Skeletal muscle satellite cell (primary cell): ENCODE measurements around the gene MFN2.
A peak's percentile ranks its signal among the peaks of the same experiment; 100 is the strongest.
"Not testable (repeated sequence)": the region's sequence is repeated elsewhere in the genome, so short reads cannot be mapped to it uniquely, and the experiment has no call there.

Experiments
- H3K27me3 ChIP-seq: 2 replicates; pipeline ENCODE4 v1.7.0; 2013; ENCODE audit warnings: low read length; ENCODE audit not compliant: control insufficient read depth, insufficient read depth
- H3K36me3 ChIP-seq: 2 replicates; pipeline ENCODE4 v1.7.0; 2013; ENCODE audit warnings: mild to moderate bottlenecking, control low read depth, low read length; ENCODE audit not compliant: insufficient read depth
- H3K4me1 ChIP-seq: 2 replicates; pipeline ENCODE4 v1.7.0; 2013; ENCODE audit warnings: low read length; ENCODE audit not compliant: control insufficient read depth, insufficient read depth
- H3K4me2 ChIP-seq: 2 replicates; pipeline ENCODE4 v1.7.0; 2013; ENCODE audit warnings: mild to moderate bottlenecking, low read length
- H3K4me3 ChIP-seq: 2 replicates; pipeline ENCODE4 v1.7.0; 2013; ENCODE audit warnings: low read length
- H3K9ac ChIP-seq: 2 replicates; pipeline ENCODE4 v1.7.0; 2013; ENCODE audit warnings: mild to moderate bottlenecking, low read depth, low read length, moderate library complexity
- H3K9me3 ChIP-seq: replicated peaks from 2 replicates; pipeline ENCODE4 v1.7.0; 2013; ENCODE audit warnings: mild to moderate bottlenecking, control low read depth, low read length

Gene MFN2

DNA sequence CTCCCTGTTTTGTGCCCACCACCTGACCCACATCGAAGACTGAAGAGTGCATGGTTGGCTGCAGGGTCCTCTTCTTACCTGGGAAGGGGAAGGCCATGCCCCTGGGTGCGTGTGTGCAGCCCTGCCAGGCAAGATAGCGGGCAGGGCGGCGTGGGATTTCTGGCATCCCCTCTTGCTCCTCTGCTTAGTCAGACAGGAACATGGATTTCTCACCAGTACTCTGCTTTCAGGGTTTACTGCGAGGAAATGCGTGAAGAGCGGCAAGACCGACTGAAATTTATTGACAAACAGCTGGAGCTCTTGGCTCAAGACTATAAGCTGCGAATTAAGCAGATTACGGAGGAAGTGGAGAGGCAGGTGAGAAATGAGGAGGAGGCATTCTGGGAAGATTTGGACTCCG is 23.5 kb downstream of the MFN2 start:
- H3K36me3 ChIP-seq: peaks cover 76% of the 10 kb centered on the region
- H3K27me3 ChIP-seq: no peaks in the 10 kb centered on the region
- no peak overlapping the region for H3K4me2 ChIP-seq

DNA sequence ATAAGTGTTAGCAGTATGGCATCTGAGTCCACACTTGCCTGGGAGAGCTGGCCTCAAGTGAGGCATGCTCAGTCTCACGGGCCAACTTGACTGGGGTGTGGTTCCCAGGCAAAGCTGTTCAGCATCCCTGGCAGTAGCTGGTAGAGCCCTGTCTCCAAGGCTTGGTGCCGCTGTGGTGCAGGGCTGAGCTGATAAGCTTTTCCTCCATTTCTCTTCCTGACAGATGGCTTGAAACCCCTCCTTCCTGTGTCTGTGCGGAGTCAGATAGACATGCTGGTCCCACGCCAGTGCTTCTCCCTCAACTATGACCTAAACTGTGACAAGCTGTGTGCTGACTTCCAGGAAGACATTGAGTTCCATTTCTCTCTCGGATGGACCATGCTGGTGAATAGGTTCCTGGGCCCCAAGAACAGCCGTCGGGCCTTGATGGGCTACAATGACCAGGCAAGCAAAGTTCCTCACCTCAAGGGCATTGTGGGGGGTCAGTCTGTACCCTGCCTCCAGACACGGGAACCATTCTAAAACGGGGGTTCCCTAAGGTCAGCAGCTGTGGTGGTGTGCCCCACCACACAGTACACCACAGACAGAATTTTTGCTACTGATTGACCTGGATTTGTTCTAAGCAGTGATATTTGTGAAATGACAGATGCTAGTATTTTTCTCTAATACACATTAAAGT is 25.4 kb downstream of the MFN2 start:
- Histone ChIP-seq H3K36me3 (peaks cover 78% of the 10 kb centered on the region), H3K4me3 (no peak overlapping the region), H3K4me1 (peaks cover 6% of the 10 kb centered on the region), H3K4me2 (no peak overlapping the region), H3K9ac (no peak overlapping the region), H3K27me3 (no peaks in the 10 kb centered on the region), H3K9me3 (no peaks in the 10 kb centered on the region)

More for the DNA sequence above, 23.5 kb downstream of the MFN2 start:
- no peak overlapping the region for H3K9ac ChIP-seq
- H3K4me1 ChIP-seq: peaks cover 6% of the 10 kb centered on the region
- no peaks in the 10 kb centered on the region for H3K9me3 ChIP-seq
- no peak overlapping the region for H3K4me3 ChIP-seq

DNA sequence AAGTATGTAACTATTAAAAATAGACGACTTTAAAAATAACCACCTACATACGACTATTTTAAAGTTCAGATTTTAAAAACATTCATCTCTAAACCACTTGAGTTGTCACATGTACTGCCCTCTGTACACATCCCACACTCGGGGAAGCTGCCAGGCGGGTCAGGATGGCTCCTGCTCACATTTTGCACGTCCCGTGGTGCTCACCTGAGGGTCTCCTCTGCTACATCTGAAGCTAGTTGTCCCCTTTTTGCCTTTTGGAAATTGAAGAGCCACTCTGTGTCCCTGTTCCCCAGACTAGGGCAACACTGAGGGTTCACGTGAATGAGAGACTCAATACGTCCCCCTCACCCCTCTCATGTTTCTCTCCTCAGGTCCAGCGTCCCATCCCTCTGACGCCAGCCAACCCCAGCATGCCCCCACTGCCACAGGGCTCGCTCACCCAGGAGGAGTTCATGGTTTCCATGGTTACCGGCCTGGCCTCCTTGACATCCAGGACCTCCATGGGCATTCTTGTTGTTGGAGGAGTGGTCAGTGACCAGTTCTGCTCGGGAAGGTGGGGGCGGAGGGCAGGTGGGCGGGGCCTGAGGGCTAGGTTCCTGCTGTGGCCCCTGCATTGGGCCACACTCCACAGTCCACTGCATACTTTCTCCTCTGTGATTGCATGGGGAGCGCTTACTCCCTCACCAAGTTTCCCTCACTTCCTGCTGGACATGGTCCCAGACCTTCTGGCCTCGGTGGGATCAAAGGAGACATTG is 26.1 kb downstream of the MFN2 start:
- Histone ChIP-seq H3K9ac (no peak overlapping the region), H3K4me2 (no peak overlapping the region), H3K4me1 (peaks cover 6% of the 10 kb centered on the region), H3K36me3 (peaks cover 77% of the 10 kb centered on the region), H3K4me3 (no peak overlapping the region), H3K27me3 (no peaks in the 10 kb centered on the region), H3K9me3 (no peaks in the 10 kb centered on the region)

DNA sequence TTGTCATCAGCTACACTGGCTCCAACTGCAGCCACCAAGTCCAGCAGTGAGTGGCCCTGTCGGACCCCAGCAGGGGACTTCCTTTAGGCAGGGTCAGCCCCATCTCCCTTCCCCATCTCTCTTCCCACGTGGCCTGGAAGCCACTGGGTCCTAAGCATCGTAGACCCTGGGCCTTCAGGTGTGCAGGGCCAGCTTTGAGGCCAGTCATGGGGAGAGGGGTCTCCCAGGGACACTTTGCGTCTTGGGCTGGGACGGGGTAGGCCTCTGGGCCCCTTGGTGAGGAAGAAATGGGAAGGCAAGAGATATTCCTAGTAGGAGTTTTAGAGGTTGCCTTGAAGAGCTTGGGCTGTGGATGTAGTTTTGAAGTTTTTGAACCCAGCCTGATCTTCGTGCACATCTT is 27.0 kb downstream of the MFN2 start:
- Histone ChIP-seq H3K27me3 (no peaks in the 10 kb centered on the region), H3K4me2 (no peak overlapping the region), H3K4me1 (peaks cover under 1% of the 10 kb centered on the region), H3K9ac (no peak overlapping the region), H3K4me3 (no peak overlapping the region), H3K9me3 (no peaks in the 10 kb centered on the region), H3K36me3 (peaks cover 75% of the 10 kb centered on the region)

DNA sequence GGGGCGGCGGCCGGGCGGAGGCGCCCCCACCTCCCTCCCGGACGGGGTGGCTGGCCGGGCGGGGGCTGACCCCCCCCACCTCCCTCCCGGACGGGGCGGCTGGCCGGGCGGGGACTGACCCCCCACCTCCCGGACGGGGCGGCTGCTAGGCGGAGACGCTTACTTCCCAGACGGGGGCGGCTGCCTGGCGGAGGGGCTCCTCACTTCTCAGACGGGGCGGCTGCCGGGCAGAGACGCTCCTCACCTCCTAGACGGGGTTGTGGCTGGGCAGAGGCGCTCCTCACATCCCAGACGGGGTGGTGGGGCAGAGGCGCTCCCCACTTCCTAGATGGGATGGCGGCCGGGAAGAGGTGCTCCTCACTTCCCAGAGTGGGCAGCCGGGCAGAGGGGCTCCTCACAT is 28.1 kb downstream of the MFN2 start:
- H3K9me3 ChIP-seq, H3K9ac ChIP-seq, H3K4me2 ChIP-seq, H3K27me3 ChIP-seq, H3K4me3 ChIP-seq: not testable (repeated sequence)
- Histone ChIP-seq H3K36me3 (peaks cover 65% of the 10 kb centered on the region), H3K4me1 (peaks cover 11% of the 10 kb centered on the region)

DNA sequence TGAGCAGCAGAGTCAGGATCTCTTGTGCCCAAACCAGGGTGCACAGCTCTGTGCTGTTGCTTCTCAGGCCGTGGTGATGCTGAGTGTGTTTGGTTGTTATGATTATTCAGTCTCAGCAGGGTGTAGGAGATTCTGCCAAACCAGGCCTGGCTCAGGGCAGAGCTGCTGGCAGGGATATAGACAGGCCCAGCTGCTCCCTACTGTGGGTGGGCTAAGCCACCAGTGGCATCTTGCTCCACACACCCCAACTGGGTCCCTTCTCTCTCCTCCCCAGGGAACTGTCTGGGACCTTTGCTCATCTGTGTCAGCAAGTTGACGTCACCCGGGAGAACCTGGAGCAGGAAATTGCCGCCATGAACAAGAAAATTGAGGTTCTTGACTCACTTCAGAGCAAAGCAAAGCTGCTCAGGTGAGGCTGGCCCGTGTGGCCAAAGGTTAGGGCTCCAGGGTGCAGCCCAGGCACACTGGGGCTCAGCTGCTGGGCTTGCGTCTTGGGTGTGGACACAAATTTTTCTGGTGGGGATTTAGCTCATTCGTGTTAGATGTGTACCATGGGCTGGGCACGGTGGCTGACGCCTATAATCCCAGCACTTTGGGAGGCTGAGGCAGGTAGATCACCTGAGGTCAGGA is 29.2 kb downstream of the MFN2 start:
- Histone ChIP-seq H3K27me3 (no peaks in the 10 kb centered on the region), H3K9ac (no peak overlapping the region), H3K9me3 (no peaks in the 10 kb centered on the region), H3K4me2 (no peak overlapping the region), H3K36me3 (peaks cover 55% of the 10 kb centered on the region), H3K4me3 (no peak overlapping the region), H3K4me1 (peaks cover 21% of the 10 kb centered on the region)

DNA sequence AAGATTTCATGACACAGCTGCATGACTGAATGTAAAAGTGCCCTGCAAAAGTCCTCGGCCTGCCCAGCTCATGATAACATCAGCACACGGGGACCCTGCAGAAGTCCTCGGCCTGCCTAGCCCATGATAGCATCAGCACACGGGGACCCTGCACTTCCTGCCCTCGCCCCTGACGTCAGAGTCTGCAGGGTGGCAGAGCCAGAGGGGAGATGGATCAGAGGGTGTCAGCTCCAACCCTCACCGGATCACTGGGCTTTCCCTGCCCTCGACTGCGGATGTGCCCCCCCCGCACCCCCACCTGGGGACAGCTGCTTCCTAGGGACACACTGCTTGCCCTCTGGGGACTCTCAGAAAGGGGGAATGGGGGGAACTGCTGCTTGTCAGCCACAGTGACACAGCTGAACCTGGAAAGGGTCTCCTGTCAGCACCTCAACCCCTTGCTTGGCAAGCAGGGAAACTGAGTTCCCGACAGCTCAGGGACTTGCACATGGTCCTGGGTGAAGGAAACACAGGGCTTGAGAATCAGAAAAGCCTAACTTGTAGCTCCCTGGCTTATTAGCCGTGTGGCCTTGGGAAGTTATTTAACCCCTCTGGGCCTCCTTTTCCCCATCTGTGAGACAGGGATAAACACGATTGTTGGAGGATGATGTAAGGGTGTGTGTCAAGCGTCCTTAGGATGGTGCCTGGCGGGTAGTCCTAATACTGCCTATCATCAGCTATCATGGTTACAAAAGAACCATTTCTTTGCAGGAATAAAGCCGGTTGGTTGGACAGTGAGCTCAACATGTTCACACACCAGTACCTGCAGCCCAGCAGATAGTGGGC is 30.7 kb downstream of the MFN2 start:
- Histone ChIP-seq H3K4me1 (peaks cover 22% of the 10 kb centered on the region), H3K9me3 (no peaks in the 10 kb centered on the region), H3K9ac (no peak overlapping the region), H3K36me3 (peaks cover 40% of the 10 kb centered on the region), H3K27me3 (no peaks in the 10 kb centered on the region), H3K4me2 (no peak overlapping the region), H3K4me3 (no peak overlapping the region)

DNA sequence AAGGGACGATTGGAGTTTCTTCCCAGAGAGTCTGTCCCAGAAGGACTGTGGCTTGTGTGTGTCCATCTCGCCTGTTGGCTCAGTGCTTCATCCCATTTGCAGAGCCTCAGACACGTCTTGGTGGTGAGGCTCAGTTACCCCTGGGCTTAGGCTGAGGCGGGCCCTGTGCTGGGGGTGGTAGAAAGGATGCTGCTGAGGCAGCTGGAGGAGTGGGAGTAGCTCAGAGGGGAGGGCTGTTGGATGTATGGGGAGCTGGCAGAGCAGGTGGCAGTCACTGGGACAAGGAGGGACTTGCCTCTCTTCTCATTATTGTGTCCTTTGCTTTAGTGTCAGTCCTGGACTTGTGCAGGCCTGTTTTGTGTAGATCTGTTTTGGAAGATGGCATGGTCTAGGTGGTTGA is 31.8 kb downstream of the MFN2 start:
- peaks cover 22% of the 10 kb centered on the region for H3K4me1 ChIP-seq
- peaks cover 30% of the 10 kb centered on the region for H3K36me3 ChIP-seq
- H3K27me3 ChIP-seq: no peaks in the 10 kb centered on the region
- no peaks in the 10 kb centered on the region for H3K9me3 ChIP-seq
- no peak overlapping the region for H3K4me2 ChIP-seq
- H3K9ac ChIP-seq: no peak overlapping the region
- H3K4me3 ChIP-seq: no peak overlapping the region

DNA sequence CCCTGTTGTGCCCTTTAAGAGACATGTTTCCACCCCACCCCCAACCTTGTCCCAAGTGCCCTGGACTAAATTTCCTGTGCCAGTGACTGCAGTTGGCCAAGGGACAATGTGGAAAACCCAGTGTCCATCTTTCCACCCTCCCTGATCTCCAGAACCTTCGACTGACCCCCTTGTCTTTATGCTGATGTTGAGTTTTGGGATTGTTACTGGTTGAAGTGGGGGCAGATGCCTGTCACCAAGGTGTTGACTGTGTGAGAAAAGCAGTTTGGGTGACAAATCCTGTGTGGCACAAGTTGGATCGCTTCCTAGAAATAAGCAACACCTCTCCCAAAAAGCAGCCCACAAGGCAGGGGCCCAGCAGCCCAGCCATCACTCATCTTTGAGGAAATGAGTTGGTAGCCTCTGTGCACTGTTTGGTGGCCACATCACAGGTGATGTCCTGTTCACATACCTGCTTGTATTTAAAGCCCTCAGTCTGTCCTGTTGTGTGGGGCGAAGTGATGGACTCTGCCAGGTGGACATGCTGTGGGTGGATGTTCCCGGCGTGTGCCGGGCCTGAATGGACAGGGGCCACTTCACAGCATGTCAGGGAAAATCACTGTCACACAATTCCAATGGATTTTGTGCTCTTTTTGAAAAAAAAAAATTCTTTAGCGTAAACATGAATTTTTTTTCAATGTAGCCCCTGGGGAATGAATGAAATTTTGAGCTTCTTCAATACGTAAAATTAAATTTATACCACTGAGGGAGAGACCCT is 32.5 kb downstream of the MFN2 start:
- H3K4me1 ChIP-seq: peaks cover 22% of the 10 kb centered on the region
- no peaks in the 10 kb centered on the region for H3K9me3 ChIP-seq
- H3K27me3 ChIP-seq: no peaks in the 10 kb centered on the region
- H3K36me3 ChIP-seq: peaks cover 25% of the 10 kb centered on the region
- H3K4me3 ChIP-seq: no peak overlapping the region
- H3K4me2 ChIP-seq: peak overlapping the region; percentile 24
- peak overlapping the region; percentile 10 for H3K9ac ChIP-seq

DNA sequence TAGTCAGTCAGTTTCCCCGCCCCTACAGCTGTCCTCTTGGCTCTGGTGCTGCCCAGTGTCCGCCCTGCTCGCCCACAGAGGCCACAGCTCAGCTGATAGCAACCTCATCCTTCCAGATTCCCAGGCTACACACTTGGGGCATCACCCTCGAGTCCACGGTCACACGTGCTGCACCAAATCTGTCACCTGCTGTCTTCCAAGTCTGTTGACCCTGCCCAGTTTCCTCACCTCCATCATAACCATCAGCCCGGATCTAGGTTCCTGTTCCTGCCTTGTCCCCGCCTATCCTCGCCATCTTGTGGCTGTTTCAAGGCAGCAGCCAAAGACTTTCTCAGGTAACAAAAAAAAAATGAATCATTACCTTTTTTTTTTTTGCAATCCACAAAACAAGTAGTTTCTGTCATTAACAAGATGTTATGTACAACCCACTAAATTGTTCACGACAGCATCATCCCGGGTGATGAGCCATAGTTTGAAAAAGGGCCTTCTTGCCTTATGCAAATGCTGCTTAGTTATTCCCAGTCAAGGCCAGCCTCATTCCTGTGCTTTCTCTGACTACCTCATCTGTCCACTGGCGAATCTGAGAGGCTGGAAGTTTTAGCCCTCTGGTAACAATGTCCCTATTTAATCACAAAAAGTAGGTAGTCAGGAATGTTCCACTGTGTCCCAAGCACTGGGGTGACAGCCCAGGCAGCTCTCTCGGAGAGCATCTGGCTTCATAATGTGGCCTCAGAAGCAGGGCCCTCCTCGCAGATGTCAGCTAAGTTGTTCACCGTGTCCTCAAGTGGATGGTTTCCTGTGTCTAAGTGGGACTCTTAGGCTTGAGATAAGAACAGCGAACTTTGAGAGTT is 34.1 kb downstream of the MFN2 start:
- Histone ChIP-seq H3K9ac (no peak overlapping the region), H3K4me2 (peak overlapping the region; percentile 2), H3K4me3 (no peak overlapping the region), H3K9me3 (no peaks in the 10 kb centered on the region), H3K27me3 (no peaks in the 10 kb centered on the region), H3K36me3 (peaks cover 23% of the 10 kb centered on the region), H3K4me1 (peaks cover 22% of the 10 kb centered on the region)
